Stimulated activated CD4-positive, alpha-beta T cell treated with anti-CD3 and anti-CD28 coated beads, Interleukin-4, amount 100 ng/mL, for 48 hours (primary cell): ENCODE measurements around the gene HHAT.

Experiments
- DNase-seq, 2 donors: peaks; one replicate each; pipeline ENCODE4 v3.0.0-alpha.2; 2020; ENCODE audit warnings: low read depth in 2 of 2

Gene HHAT

GRCh38 chr1:210709701-210710100, 381.0 kb downstream of the HHAT start:
- DNase-seq = no peak

DNA sequence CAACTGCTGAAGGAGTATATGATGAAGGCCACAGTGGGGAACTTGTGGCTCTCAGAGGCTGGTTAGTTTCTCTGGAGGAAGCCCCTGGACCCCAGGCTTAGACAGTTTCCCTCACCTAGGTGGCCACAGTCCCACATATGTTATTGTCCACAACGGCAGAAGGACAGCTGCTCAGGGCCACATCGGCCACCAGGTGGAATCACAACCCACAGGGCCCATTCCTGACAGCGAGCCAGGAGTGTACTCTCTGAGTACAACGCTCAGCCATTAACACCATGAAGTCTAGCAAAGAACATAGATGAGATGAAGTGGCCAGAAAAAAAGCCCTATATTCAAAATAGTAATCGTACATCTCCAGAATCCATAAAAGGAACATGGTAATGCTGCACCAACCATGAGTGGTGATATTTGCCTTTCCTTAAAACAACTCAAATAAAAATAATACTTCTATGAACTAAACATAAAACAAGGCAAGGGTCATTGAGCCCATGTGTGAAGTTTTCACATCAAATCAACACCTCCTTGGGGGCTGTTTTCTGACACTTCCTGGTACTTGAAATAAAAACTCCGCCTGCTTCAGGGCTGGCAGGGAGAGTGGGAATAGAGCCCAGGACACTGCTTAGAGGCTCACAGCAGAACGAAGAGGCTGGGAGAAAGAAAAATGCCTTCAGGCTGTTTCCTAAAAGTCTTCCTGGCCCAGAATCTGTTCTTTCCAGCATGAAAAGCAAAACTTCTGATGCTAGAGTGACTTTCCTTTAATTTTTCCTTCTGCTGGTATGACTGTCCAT, 383.3 kb downstream of the HHAT start:
- DNase-seq = no peak

DNA sequence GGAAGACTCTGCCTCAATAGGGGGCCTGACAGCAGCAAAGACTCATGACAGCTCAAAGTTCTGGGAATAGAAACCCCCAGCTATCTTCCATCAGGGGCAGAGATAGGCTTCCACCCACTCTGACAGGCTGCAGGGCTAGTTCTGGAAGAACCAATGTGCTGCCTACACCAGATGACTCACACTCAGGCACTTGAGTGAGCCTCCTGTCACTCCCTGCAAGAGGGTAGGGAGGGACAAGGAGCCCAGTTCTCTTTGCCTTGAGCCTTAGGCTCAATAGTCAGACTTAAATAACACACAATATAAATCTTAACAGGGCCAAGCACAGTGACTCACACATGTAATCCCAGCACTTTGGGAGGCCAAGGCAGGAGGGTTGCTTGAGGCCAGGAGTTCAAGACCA, 386.4 kb downstream of the HHAT start:
- no peak for DNase-seq

- DNase-seq = no peak
Observed at GRCh38 chr1:210722410-210723081, 393.8 kb downstream of the HHAT start.

- no peak for DNase-seq
Observed at GRCh38 chr1:210723646-210724045, 394.9 kb downstream of the HHAT start.

GRCh38 chr1:210724768-210725167, 396.1 kb downstream of the HHAT start:
- DNase-seq = no peak
